MG63 (cell line): ENCODE results near the gene ZNF283. TPM values are rescaled to one million over a fixed set of nuclear protein-coding genes. Genes with fewer than 3 reads are reported as not detected.
"Not testable (repeated sequence)": the region's sequence is repeated elsewhere in the genome, so short reads cannot be mapped to it uniquely, and the experiment has no call there.

ENCODE experiments used
- DNase-seq: peaks from one replicate; pipeline ENCODE4 v3.0.0-alpha.2; 2020
- H3K27me3 ChIP-seq: fragments of 250-450 bp; sonication (Bioruptor Pico); 2 replicates; pipeline ENCODE4 v1.5.1; 2020; ENCODE audit warnings: mild to moderate bottlenecking, moderate library complexity
- H3K36me3 ChIP-seq: fragments of 250-450 bp; sonication (Bioruptor Pico); 2 replicates; pipeline ENCODE4 v1.5.1; 2020; ENCODE audit warnings: mild to moderate bottlenecking, moderate library complexity
- H3K4me3 ChIP-seq: fragments of 250-450 bp; sonication (Bioruptor Pico); 2 replicates; pipeline ENCODE4 v1.5.1; 2020; ENCODE audit warnings: mild to moderate bottlenecking, moderate library complexity
- H3K9me3 ChIP-seq: fragments of 250-450 bp; sonication (Bioruptor Pico); 2 replicates; pipeline ENCODE4 v1.5.1; 2020; ENCODE audit warnings: mild to moderate bottlenecking, moderate library complexity
- total RNA-seq: library from RNA; depleted of rRNA; stranded (reverse); fragments of >200 nt; shearing (Covaris generic); gene quantifications from 2 replicates; pipeline ENCODE4 v1.2.3, GENCODE V29; 2014; ENCODE audit warnings: low replicate concordance

Gene ZNF283
- total RNA-seq, 1 experiment from 2014 or later = 5.4 TPM

DNA sequence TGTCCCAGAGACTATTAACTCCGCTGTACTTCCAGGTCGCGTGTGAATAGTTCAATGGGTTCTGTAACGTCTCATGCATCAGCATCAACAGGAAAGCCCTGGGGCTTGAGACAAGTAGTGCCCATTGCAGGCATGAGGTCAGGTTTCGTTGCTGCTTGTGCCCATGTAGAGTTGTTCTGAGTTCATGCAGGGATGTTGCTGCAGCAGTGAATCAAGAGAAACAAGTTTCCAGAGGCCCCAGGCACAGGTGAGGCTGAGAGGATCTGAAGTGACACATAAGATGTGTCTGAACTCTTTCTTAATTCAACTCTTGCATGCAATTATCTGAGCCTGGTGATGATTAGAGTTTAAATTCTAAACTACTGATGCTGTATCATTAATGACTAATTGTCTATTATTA is 8.6 kb upstream of the ZNF283 start:
- DNase-seq = no peak
- Histone ChIP-seq H3K9me3 (peaks cover 7% of the 10 kb centered on the region), H3K27me3 (no peaks in the 10 kb centered on the region; the same call in 1 of the 2 replicates), H3K36me3 (no peaks in the 10 kb centered on the region), H3K4me3 (no peak overlapping the region)

GRCh38 chr19:43820098-43820883 is 6.8 kb upstream of the ZNF283 start:
- Histone ChIP-seq H3K27me3 (no peaks in the 10 kb centered on the region), H3K36me3 (no peaks in the 10 kb centered on the region), H3K9me3 (peaks cover 7% of the 10 kb centered on the region), H3K4me3 (no peak overlapping the region)
- no peak for DNase-seq

GRCh38 chr19:43820884-43821215 is 6.3 kb upstream of the ZNF283 start:
- H3K9me3 ChIP-seq = peaks cover 7% of the 10 kb centered on the region
- H3K27me3 ChIP-seq = no peaks in the 10 kb centered on the region
- H3K4me3 ChIP-seq = no peak overlapping the region

GRCh38 chr19:43823856-43824255 is 3.3 kb upstream of the ZNF283 start:
- H3K27me3 ChIP-seq, H3K4me3 ChIP-seq, DNase-seq: not testable (repeated sequence)
- peaks cover 19% of the 10 kb centered on the region for H3K9me3 ChIP-seq
- H3K36me3 ChIP-seq = peaks cover 12% of the 10 kb centered on the region

More at GRCh38 chr19:43820884-43821215, 6.3 kb upstream of the ZNF283 start:
- DNase-seq = no peak
- no peaks in the 10 kb centered on the region for H3K36me3 ChIP-seq

GRCh38 chr19:43824572-43824971 is 2.5 kb upstream of the ZNF283 start:
- peaks cover 19% of the 10 kb centered on the region for H3K36me3 ChIP-seq
- H3K27me3 ChIP-seq, H3K4me3 ChIP-seq, DNase-seq: not testable (repeated sequence)
- H3K9me3 ChIP-seq = peaks cover 19% of the 10 kb centered on the region

- peaks cover 93% of the 10 kb centered on the region for H3K36me3 ChIP-seq
- DNase-seq = no peak
These were observed 12.0 kb downstream of the ZNF283 start for GRCh38 chr19:43839139-43839538.

GRCh38 chr19:43842007-43842406 is 14.9 kb downstream of the ZNF283 start:
- Histone ChIP-seq H3K4me3 (no peak overlapping the region), H3K36me3 (peaks cover 85% of the 10 kb centered on the region), H3K9me3 (peaks cover 69% of the 10 kb centered on the region), H3K27me3 (no peaks in the 10 kb centered on the region)
- DNase-seq = no peak

More at GRCh38 chr19:43839139-43839538, 12.0 kb downstream of the ZNF283 start:
- Histone ChIP-seq H3K9me3 (peaks cover 54% of the 10 kb centered on the region), H3K4me3 (no peak overlapping the region), H3K27me3 (no peaks in the 10 kb centered on the region)

- Histone ChIP-seq H3K9me3 (peaks cover 78% of the 10 kb centered on the region), H3K27me3 (no peaks in the 10 kb centered on the region), H3K4me3 (no peak overlapping the region), H3K36me3 (peaks cover 71% of the 10 kb centered on the region)
- DNase-seq = no peak
These were observed 20.1 kb downstream of the ZNF283 start for GRCh38 chr19:43847246-43847645.

DNA sequence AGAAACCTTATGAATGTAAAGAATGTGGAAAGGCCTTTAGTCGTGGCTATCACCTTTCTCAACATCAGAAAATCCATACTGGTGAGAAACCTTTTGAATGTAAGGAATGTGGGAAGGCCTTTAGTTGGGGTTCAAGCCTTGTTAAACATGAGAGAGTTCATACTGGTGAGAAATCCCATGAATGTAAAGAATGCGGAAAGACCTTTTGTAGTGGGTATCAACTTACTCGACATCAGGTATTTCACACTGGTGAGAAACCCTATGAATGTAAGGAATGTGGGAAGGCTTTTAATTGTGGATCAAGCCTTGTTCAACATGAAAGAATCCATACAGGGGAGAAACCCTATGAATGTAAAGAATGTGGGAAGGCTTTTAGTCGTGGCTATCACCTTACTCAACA is 20.8 kb downstream of the ZNF283 start:
- H3K4me3 ChIP-seq = no peak overlapping the region
- H3K9me3 ChIP-seq = peaks cover 75% of the 10 kb centered on the region
- peaks cover 65% of the 10 kb centered on the region for H3K36me3 ChIP-seq
- no peak for DNase-seq
- H3K27me3 ChIP-seq = no peaks in the 10 kb centered on the region

DNA sequence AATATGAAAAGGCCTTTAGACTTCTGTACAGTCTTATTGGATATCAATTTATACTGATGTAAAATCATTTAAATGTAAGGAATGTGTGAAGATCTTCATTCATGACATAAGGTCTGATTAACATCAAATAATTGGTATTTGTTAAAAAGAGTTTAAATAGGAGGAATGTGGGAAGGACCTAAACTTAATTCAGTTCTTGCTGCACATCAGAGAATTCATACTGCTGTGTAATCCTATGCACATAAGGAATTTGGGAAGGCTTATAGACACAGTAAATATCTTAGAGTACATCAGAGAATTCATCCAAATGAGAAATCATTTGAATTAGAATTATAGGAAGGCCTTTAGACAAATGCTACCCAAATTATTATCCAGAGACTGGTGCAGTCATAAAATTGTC is 21.7 kb downstream of the ZNF283 start:
- DNase-seq = no peak
- Histone ChIP-seq H3K27me3 (no peaks in the 10 kb centered on the region), H3K36me3 (peaks cover 55% of the 10 kb centered on the region), H3K4me3 (no peak overlapping the region), H3K9me3 (peaks cover 67% of the 10 kb centered on the region)

GRCh38 chr19:43858174-43858573 is 31.1 kb downstream of the ZNF283 start:
- peaks cover 58% of the 10 kb centered on the region for H3K9me3 ChIP-seq
- no peaks in the 10 kb centered on the region for H3K27me3 ChIP-seq
- H3K36me3 ChIP-seq = no peaks in the 10 kb centered on the region
- no peak overlapping the region for H3K4me3 ChIP-seq
- no peak for DNase-seq

- not testable (repeated sequence) for H3K4me3 ChIP-seq, H3K27me3 ChIP-seq, H3K36me3 ChIP-seq, DNase-seq
- peaks cover 48% of the 10 kb centered on the region for H3K9me3 ChIP-seq
These were observed 39.8 kb downstream of the ZNF283 start for GRCh38 chr19:43866923-43867322.

GRCh38 chr19:43872547-43873336 is 45.6 kb downstream of the ZNF283 start:
- Histone ChIP-seq H3K4me3 (no peak overlapping the region), H3K9me3 (peaks cover 68% of the 10 kb centered on the region), H3K27me3 (no peaks in the 10 kb centered on the region), H3K36me3 (no peaks in the 10 kb centered on the region; the same call in 1 of the 2 replicates)
- DNase-seq = no peak

DNA sequence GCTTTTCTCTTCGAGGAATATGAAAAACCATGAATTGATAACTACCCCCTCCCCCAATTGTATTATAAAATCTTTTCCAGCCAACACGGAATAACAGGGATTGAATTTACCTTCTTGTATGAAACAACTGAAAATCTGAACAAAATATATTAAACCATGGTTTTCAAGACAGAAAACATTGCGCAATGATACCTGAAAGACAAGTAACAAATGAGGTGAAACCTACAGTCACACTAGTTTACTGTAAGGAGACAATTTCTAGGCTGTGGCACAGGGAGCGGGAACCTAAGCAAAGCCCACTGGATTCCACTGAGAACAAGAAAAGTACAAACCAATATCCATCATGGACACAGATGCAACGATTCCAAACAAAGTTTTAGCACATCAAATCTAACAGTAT is 53.4 kb downstream of the ZNF283 start:
- H3K27me3 ChIP-seq = no peaks in the 10 kb centered on the region
- H3K9me3 ChIP-seq = peaks cover 44% of the 10 kb centered on the region
- no peaks in the 10 kb centered on the region for H3K36me3 ChIP-seq
- no peak for DNase-seq
- H3K4me3 ChIP-seq = no peak overlapping the region

GRCh38 chr19:43883864-43884263 is 56.7 kb downstream of the ZNF283 start, which contains the start of gene ZNF404:
ZNF404 (minus strand) TSS chr19:43883964.
- no peak for DNase-seq
- H3K9me3 ChIP-seq = peaks cover 33% of the 10 kb centered on the region

DNA sequence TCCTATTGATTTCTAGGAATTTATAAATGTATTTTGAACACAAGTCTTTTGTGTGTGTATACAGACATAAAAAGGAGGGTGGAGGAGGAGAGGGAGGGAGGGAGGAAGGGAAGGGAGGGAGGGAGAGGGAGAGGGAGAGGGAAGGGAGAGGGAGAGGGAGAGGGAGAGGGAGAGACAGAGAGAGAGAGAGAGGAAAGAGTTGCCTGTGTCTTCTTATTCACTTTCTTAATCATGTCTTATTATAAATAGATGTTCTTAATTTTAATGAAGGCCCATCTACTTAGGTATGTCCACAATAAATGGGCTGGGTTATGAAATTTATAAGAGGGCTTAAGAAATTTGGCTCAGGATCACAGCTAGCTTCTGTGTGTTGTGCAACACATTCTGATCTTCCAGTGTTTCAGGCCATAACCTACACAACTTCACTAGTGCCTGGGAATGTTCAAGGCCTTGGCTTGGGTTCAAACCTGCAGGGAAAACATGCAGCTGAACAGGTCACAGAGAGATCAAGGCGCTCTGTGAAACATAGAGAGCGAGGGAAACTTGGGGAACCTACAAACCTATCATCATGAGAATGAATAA is 68.7 kb downstream of the ZNF283 start:
- DNase-seq = no peak
- H3K36me3 ChIP-seq = peaks cover 3% of the 10 kb centered on the region; the same call in 1 of the 2 replicates

More at GRCh38 chr19:43883864-43884263, 56.7 kb downstream of the ZNF283 start, which contains the start of gene ZNF404:
- Histone ChIP-seq H3K4me3 (no peak within 1 kb of the TSS), H3K36me3 (no peaks in the 10 kb centered on the region), H3K27me3 (no peaks in the 10 kb centered on the region)

More for the DNA sequence above, 68.7 kb downstream of the ZNF283 start:
- H3K27me3 ChIP-seq = no peaks in the 10 kb centered on the region
- H3K9me3 ChIP-seq = peaks cover 7% of the 10 kb centered on the region; the same call in 1 of the 2 replicates
- no peak overlapping the region for H3K4me3 ChIP-seq
